Measurements from ENCODE around the gene KDM4C.

Gene KDM4C

DNA sequence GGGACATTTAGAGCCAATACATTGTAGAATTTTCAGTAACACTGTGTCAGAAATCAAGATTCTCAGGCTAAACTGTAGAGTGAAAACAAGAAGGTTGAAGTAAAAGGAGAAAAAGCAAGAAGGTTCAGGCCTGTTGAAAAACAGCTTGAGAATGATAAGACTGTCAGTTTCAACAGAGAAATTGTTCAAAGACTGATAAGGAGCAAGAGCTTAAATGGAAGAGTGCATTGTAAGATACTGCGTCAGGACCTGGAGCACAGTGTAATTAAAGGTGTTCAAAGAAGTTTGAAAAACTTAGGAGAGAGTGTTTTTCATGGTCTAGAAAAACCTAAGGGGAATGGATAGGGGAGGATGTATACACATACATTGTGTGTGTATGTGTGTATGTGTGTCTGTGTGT is 408.3 kb downstream of the KDM4C start:
- no peaks in the 10 kb centered on the region for H3K9me3 ChIP-seq (ENCODE audit: low read depth, low read length)
- H3K9ac ChIP-seq (ENCODE audit: insufficient read length) = no peak overlapping the region
- H3K27ac ChIP-seq = no peak overlapping the region
- DNase-seq (ENCODE audit: low read depth, low spot score) = no peak
- H3K4me3 ChIP-seq = no peak overlapping the region
- TF ChIP-seq POLR2AphosphoS5 (IDR thresholded peaks at IDR 0.05; ENCODE audit: borderline replicate concordance, low read depth, low read length) (no peak), FOXP2 (optimal IDR thresholded peaks at IDR 0.05; ENCODE audit: control extremely low read depth, extremely low read length, insufficient read depth) (no peak), EZH2 (IDR thresholded peaks at IDR 0.05) (no peak)
- no peaks in the 10 kb centered on the region for H3K36me3 ChIP-seq (ENCODE audit: insufficient read depth, low read length)

- Histone ChIP-seq H3K4me3 (no peak overlapping the region), H3K9me3 (ENCODE audit: low read depth, low read length) (no peaks in the 10 kb centered on the region)
Observed at GRCh38 chr9:7169717-7170389, 412.1 kb downstream of the KDM4C start.

GRCh38 chr9:7171396-7172153 is 413.8 kb downstream of the KDM4C start:
- no peaks in the 10 kb centered on the region for H3K36me3 ChIP-seq (ENCODE audit: insufficient read depth, low read length)

More at GRCh38 chr9:7169717-7170389, 412.1 kb downstream of the KDM4C start:
- no peak for DNase-seq (ENCODE audit: low read depth, low spot score)
- H3K36me3 ChIP-seq (ENCODE audit: insufficient read depth, low read length) = no peaks in the 10 kb centered on the region
- no peak for TF ChIP-seq EZH2 (IDR thresholded peaks at IDR 0.05)
- TF ChIP-seq POLR2AphosphoS5 (IDR thresholded peaks at IDR 0.05; ENCODE audit: borderline replicate concordance, low read depth, low read length) = no peak
- no peak for TF ChIP-seq FOXP2 (optimal IDR thresholded peaks at IDR 0.05; ENCODE audit: control extremely low read depth, extremely low read length, insufficient read depth)
- no peak overlapping the region for H3K9ac ChIP-seq (ENCODE audit: insufficient read length)
- no peak overlapping the region for H3K27ac ChIP-seq

GRCh38 chr9:7172154-7173115 is 414.7 kb downstream of the KDM4C start:
- Histone ChIP-seq H3K27ac (no peak overlapping the region), H3K36me3 (ENCODE audit: insufficient read depth, low read length) (no peaks in the 10 kb centered on the region), H3K9ac (ENCODE audit: insufficient read length) (no peak overlapping the region), H3K4me3 (no peak overlapping the region), H3K9me3 (ENCODE audit: low read depth, low read length) (no peaks in the 10 kb centered on the region)
- DNase-seq (ENCODE audit: low read depth, low spot score) = no peak
- no peak for TF ChIP-seq POLR2AphosphoS5 (IDR thresholded peaks at IDR 0.05; ENCODE audit: borderline replicate concordance, low read depth, low read length)

More at GRCh38 chr9:7171396-7172153, 413.8 kb downstream of the KDM4C start:
- H3K9ac ChIP-seq (ENCODE audit: insufficient read length) = no peak overlapping the region
- TF ChIP-seq POLR2AphosphoS5 (IDR thresholded peaks at IDR 0.05; ENCODE audit: borderline replicate concordance, low read depth, low read length) = no peak
- TF ChIP-seq EZH2 (IDR thresholded peaks at IDR 0.05) = no peak
- TF ChIP-seq FOXP2 (optimal IDR thresholded peaks at IDR 0.05; ENCODE audit: control extremely low read depth, extremely low read length, insufficient read depth) = no peak
- no peaks in the 10 kb centered on the region for H3K9me3 ChIP-seq (ENCODE audit: low read depth, low read length)
- no peak overlapping the region for H3K27ac ChIP-seq
- no peak overlapping the region for H3K4me3 ChIP-seq
- no peak for DNase-seq (ENCODE audit: low read depth, low spot score)

DNA sequence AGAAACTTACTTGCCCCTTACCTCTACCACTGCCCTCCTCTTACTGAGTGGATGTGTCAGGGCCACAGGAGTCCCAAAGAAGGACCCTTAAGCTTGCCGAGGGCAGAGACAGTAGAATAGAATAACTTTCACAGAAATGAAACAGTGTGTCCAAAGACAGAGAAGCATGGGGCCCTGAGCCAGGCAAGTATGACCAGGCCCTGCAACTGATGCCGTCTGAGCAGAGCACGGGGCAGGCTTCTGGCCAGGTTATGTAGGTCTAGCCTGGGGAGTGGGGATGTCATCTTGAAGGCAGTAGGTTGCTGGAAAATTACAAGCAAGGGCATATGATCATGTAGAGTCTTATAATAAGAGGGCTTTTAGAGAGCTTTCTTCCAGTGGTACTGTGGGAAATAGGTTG is 415.4 kb downstream of the KDM4C start:
- Histone ChIP-seq H3K36me3 (ENCODE audit: insufficient read depth, low read length) (no peaks in the 10 kb centered on the region), H3K27ac (no peak overlapping the region), H3K9ac (ENCODE audit: insufficient read length) (no peak overlapping the region), H3K4me3 (no peak overlapping the region), H3K9me3 (ENCODE audit: low read depth, low read length) (no peaks in the 10 kb centered on the region)
- no peak for DNase-seq (ENCODE audit: low read depth, low spot score)
- TF ChIP-seq POLR2AphosphoS5 (IDR thresholded peaks at IDR 0.05; ENCODE audit: borderline replicate concordance, low read depth, low read length) (no peak), EZH2 (IDR thresholded peaks at IDR 0.05) (no peak), FOXP2 (optimal IDR thresholded peaks at IDR 0.05; ENCODE audit: control extremely low read depth, extremely low read length, insufficient read depth) (no peak)

DNA sequence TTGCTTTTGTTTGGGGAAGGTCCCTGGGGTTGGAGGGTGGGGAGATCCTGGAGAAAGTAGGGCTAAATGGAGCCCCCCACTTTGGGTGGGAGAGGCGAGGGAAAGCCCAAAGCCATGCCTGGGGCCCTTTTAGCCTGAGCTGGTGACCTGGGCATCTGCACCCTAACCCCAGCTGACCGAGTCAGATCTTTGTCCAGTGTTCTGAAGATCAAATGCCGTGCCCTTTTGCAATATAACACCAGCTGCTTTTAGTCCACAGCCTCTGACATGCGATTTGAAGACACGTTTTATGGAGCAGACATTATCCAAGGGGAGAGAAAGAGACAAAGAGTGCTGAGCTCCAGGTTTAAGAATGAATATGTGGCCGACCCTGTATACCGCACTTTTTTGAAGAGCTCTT is 416.5 kb downstream of the KDM4C start:
- no peak for DNase-seq (ENCODE audit: low read depth, low spot score)
- no peak overlapping the region for H3K9ac ChIP-seq (ENCODE audit: insufficient read length)
- no peak for TF ChIP-seq FOXP2 (optimal IDR thresholded peaks at IDR 0.05; ENCODE audit: control extremely low read depth, extremely low read length, insufficient read depth)
- H3K9me3 ChIP-seq (ENCODE audit: low read depth, low read length) = no peaks in the 10 kb centered on the region
- no peaks in the 10 kb centered on the region for H3K36me3 ChIP-seq (ENCODE audit: insufficient read depth, low read length)
- H3K4me3 ChIP-seq = no peak overlapping the region
- no peak overlapping the region for H3K27ac ChIP-seq

DNA sequence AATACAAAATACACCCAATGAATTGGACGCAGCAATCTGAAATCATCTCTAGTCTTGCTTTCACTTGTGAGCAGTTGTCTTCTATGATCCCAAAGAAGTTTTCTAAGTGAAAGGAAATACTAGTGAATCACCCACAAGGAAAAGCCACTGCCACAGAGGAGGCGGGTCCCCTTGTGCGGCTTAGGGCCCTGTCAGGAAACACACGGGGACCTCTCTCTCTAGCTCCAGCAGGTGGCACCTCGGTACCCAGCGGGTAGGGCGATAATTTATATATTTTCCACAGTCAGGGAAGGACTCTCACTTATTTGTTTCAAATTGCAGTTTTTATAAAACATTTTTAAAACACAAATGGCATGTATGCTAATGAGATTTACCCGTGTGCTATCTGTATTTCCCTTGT is 417.1 kb downstream of the KDM4C start:
- H3K9ac ChIP-seq (ENCODE audit: insufficient read length) = no peak overlapping the region
- DNase-seq (ENCODE audit: low read depth, low spot score) = no peak
- H3K9me3 ChIP-seq (ENCODE audit: low read depth, low read length) = no peaks in the 10 kb centered on the region
- no peaks in the 10 kb centered on the region for H3K36me3 ChIP-seq (ENCODE audit: insufficient read depth, low read length)
- H3K27ac ChIP-seq = no peak overlapping the region
- no peak overlapping the region for H3K4me3 ChIP-seq
- no peak for TF ChIP-seq FOXP2 (optimal IDR thresholded peaks at IDR 0.05; ENCODE audit: control extremely low read depth, extremely low read length, insufficient read depth)

GRCh38 chr9:7176561-7176960 is 418.8 kb downstream of the KDM4C start:
- no peak for DNase-seq (ENCODE audit: low read depth, low spot score)
- Histone ChIP-seq H3K9ac (ENCODE audit: insufficient read length) (no peak overlapping the region), H3K9me3 (ENCODE audit: low read depth, low read length) (no peaks in the 10 kb centered on the region), H3K36me3 (ENCODE audit: insufficient read depth, low read length) (no peaks in the 10 kb centered on the region), H3K4me3 (peak overlapping the region; percentile 54), H3K27ac (peak overlapping the region; percentile 77)
- TF ChIP-seq FOXP2 (optimal IDR thresholded peaks at IDR 0.05; ENCODE audit: control extremely low read depth, extremely low read length, insufficient read depth) (no peak), EZH2 (IDR thresholded peaks at IDR 0.05) (no peak), POLR2AphosphoS5 (IDR thresholded peaks at IDR 0.05; ENCODE audit: borderline replicate concordance, low read depth, low read length) (no peak)

Measured in SK-N-MC (cell line).